Measurements from ENCODE around the gene SLC22A4. TPM values are rescaled to one million over a fixed set of nuclear protein-coding genes. Genes with fewer than 3 reads are reported as not detected.

SLC22A4 gene
- total and polyA plus RNA-seq, 2 of the 8 experiments (the other 6 are each of a cell fraction or from before 2014, with no cell fraction given): 0.45 to 0.60 TPM

DNA sequence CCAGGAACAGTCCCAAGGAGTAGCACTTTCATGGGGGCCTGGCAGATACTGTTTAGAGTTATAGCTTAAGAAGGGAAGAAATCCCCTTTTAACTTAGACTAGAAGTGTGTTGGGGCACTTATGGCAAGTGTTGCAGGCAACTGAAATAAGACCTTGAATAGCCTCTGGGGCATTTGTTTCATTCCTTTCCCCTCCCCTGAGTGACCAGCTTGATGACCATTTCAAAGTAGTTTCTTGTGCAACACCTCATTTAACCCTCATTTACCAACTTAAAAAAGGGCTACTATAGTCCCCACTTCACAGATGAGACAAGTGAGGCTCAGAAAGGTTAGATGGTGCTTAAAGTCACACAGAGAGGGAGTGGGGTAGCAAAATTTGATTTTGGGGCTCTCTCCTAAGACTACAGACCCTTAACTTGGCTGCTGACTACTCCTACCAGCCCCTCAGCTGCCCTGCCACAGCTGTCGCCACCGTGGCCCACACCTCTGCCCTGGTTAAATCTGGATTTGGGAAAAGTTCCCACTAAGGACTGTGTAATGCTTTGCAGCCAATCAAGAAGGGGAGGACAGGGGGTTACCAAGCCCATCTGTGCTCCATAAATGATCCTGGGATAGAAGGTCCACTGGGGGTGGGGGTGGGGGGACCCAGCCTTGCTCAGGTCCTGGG, 31.2 kb upstream of the SLC22A4 start:
- ChIA-PET POLR2A (ENCODE audit: partially characterized antibody) (interaction anchor here (2.8 kb wide), 1 partner anchor 15 kb away, joined by 10 read pairs; no protein-coding TSS in a partner anchor), CTCF (ENCODE audit: partially characterized antibody) (interaction anchor here (0.9 to 5.1 kb wide), 10 partner anchors 8 to 200 kb away, joined by 3 to 54 read pairs (median 6); partner anchors contain the start of gene SLC22A4)
- no peaks in the 10 kb centered on the region for H3K9me3 ChIP-seq (ENCODE audit: insufficient read depth in 2 of 2, low read depth in 1 of 2, low read length in 1 of 2)
- H3K79me1 ChIP-seq (ENCODE audit: low read depth, low read length): no peaks in the 10 kb centered on the region; the same call in 1 of the 2 replicates
- H4K91ac ChIP-seq (replicated peaks; ENCODE audit: insufficient read length, low read length): no peak overlapping the region
- 93% methylated on average over 2 of the region's 2 CpGs; no CpG with 5 or more reads in 1 of the 2 experiments for WGBS, 2 experiments (ENCODE audit: extremely low coverage in 1 of 2, insufficient coverage in 1 of 2, insufficient read length in 1 of 2, insufficient replicate concordance in 2 of 2, low coverage in 1 of 2, low lambda C conversion rate in 2 of 2, missing lambda C conversion rate in 1 of 2)
- H3K4me2 ChIP-seq (ENCODE audit: insufficient read depth in 1 of 2, low read depth in 2 of 2, low read length in 2 of 2): no peak overlapping the region
- FAIRE-seq (no peak), DNase-seq (ENCODE audit: low read depth in 1 of 2, low spot score in 2 of 2) (peak in 1 of 2 experiments; percentile 16)
- no peak overlapping the region for H2BK20ac ChIP-seq (ENCODE audit: low read length)
- no peak overlapping the region for H2BK15ac ChIP-seq (ENCODE audit: low read length)
- H3K18ac ChIP-seq (ENCODE audit: extremely low read depth, low read length): no peak overlapping the region
- H4K20me1 ChIP-seq (replicated peaks in 1 of 2; ENCODE audit: control insufficient read depth in 1 of 2, insufficient read depth in 2 of 2, low read length in 2 of 2): no peaks in the 10 kb centered on the region
- peaks cover 0 to 14% (median 2%) of the 10 kb centered on the region in 4 experiments; a peak in 5 of 7 replicates for H3K4me1 ChIP-seq (replicated peaks in 1 of 4; ENCODE audit: control insufficient read depth in 3 of 4, insufficient read depth in 4 of 4, low read length in 3 of 4)
- H3K9ac ChIP-seq (replicated peaks in 1 of 4; ENCODE audit: extremely low read depth in 1 of 4, low read depth in 3 of 4, low read length in 3 of 4): no peak overlapping the region
- H3K27me3 ChIP-seq (replicated peaks in 1 of 4; ENCODE audit: control insufficient read depth in 3 of 4, extremely low read depth in 1 of 4, insufficient read depth in 3 of 4, low read length in 3 of 4): peaks cover 0 to 3% (median 2%) of the 10 kb centered on the region in 4 experiments; a peak in 3 of 7 replicates
- H3K23ac ChIP-seq (ENCODE audit: insufficient read length): no peak overlapping the region
- H3K4me3 ChIP-seq (ENCODE audit: extremely low read depth in 1 of 4, insufficient read depth in 2 of 4, low read depth in 3 of 4, low read length in 4 of 4): no peak overlapping the region
- H2BK120ac ChIP-seq (replicated peaks; ENCODE audit: low read depth, low read length): no peak overlapping the region
- H3K27ac ChIP-seq (ENCODE audit: low read depth, low read length): no peak overlapping the region
- no peak overlapping the region for H2AFZ ChIP-seq (ENCODE audit: low read length)
- H2BK5ac ChIP-seq (ENCODE audit: low read depth, low read length): no peak overlapping the region
- H3K36me3 ChIP-seq (ENCODE audit: control insufficient read depth in 2 of 4, insufficient read depth in 4 of 4, low read length in 3 of 4): no peaks in the 10 kb centered on the region
- no peak overlapping the region for H4K8ac ChIP-seq (ENCODE audit: extremely low read depth, insufficient read depth, low read length)
- H2AK5ac ChIP-seq (ENCODE audit: low read depth, low read length): no peak overlapping the region
- no peaks in the 10 kb centered on the region for H3K79me2 ChIP-seq (ENCODE audit: control insufficient read depth in 1 of 2, insufficient read depth in 2 of 2, low read length in 2 of 2)
- H3K56ac ChIP-seq (replicated peaks; ENCODE audit: insufficient read length, low read depth, low read length): no peak overlapping the region
- no peak overlapping the region for H4K5ac ChIP-seq (ENCODE audit: insufficient read length, low read depth, low read length)
- H2BK12ac ChIP-seq (ENCODE audit: low read depth, low read length): no peak overlapping the region
- H3K14ac ChIP-seq (ENCODE audit: insufficient read length): no peak overlapping the region
- H3K23me2 ChIP-seq (ENCODE audit: low read depth, low read length): no peaks in the 10 kb centered on the region
- no peak overlapping the region for H3K4ac ChIP-seq (replicated peaks; ENCODE audit: insufficient read length, low read depth, low read length)
- TF ChIP-seq RBBP5 (IDR thresholded peaks at IDR 0.05; ENCODE audit: borderline replicate concordance, low read depth, low read length): no peak
- no peak for TF ChIP-seq RXRA (IDR thresholded peaks at IDR 0.05; ENCODE audit: insufficient read depth, low read depth, low read length)
- no peak for TF ChIP-seq HDAC6 (IDR thresholded peaks at IDR 0.05; ENCODE audit: low read depth, low read length)
- no peak for TF ChIP-seq RFX5 (IDR thresholded peaks at IDR 0.05; ENCODE audit: borderline replicate concordance, low read depth, low read length)
- TF ChIP-seq ZNF274 (IDR thresholded peaks at IDR 0.05; ENCODE audit: borderline replicate concordance, extremely low read depth, low read length): no peak
- TF ChIP-seq RAD21 (IDR thresholded peaks at IDR 0.05 in 1 of 2, conservative IDR thresholded peaks at IDR 0.05 in 1 of 2; ENCODE audit: low read depth in 2 of 2, low read length in 2 of 2): no peak
- no peak for TF ChIP-seq JUND (IDR thresholded peaks at IDR 0.05; ENCODE audit: low read length)
- TF ChIP-seq, protein P1, sequence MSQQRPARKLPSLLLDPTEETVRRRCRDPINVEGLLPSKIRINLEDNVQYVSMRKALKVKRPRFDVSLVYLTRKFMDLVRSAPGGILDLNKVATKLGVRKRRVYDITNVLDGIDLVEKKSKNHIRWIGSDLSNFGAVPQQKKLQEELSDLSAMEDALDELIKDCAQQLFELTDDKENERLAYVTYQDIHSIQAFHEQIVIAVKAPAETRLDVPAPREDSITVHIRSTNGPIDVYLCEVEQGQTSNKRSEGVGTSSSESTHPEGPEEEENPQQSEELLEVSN (IDR thresholded peaks at IDR 0.05): no peak
- TF ChIP-seq, protein P2, sequence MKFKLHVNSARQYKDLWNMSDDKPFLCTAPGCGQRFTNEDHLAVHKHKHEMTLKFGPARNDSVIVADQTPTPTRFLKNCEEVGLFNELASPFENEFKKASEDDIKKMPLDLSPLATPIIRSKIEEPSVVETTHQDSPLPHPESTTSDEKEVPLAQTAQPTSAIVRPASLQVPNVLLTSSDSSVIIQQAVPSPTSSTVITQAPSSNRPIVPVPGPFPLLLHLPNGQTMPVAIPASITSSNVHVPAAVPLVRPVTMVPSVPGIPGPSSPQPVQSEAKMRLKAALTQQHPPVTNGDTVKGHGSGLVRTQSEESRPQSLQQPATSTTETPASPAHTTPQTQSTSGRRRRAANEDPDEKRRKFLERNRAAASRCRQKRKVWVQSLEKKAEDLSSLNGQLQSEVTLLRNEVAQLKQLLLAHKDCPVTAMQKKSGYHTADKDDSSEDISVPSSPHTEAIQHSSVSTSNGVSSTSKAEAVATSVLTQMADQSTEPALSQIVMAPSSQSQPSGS (IDR thresholded peaks at IDR 0.05; ENCODE audit: low read length): no peak

Measured in H1 (cell line).